ENCODE results near the gene CTBP2.

CTBP2 gene

DNA sequence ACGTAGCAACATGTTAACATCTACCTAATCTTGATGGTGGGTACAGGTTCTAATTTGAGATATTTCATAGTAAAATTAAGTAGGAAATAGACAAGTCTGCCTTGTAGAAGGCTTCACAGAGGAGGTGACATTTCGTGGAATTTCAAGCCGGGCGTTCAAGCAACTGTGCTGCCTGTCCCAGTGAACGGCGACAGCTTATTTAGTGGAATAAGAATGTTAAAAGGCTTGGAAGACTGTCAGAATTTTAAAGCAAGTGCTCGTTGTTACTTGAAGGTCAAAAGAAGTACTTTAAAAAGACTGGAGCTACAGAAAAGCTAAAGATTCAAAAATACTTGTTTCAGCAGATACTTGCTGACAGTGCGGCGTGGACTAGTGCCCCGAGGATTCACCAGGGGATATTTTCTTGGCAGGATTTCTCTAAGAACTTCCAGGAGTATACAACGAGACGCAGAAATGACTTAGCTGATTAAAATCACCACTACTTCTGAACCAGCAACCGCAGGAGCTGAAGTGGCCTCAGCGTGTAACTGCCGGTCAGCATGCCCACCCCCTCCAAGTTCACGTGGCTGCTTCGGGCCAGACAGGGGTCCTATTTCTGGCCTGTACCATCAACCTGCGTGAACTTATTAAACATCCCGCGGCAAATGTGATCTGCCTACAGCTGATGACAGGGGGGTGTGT is 46.5 kb downstream of the CTBP2 start:
- TF ChIP-seq, protein P1, sequence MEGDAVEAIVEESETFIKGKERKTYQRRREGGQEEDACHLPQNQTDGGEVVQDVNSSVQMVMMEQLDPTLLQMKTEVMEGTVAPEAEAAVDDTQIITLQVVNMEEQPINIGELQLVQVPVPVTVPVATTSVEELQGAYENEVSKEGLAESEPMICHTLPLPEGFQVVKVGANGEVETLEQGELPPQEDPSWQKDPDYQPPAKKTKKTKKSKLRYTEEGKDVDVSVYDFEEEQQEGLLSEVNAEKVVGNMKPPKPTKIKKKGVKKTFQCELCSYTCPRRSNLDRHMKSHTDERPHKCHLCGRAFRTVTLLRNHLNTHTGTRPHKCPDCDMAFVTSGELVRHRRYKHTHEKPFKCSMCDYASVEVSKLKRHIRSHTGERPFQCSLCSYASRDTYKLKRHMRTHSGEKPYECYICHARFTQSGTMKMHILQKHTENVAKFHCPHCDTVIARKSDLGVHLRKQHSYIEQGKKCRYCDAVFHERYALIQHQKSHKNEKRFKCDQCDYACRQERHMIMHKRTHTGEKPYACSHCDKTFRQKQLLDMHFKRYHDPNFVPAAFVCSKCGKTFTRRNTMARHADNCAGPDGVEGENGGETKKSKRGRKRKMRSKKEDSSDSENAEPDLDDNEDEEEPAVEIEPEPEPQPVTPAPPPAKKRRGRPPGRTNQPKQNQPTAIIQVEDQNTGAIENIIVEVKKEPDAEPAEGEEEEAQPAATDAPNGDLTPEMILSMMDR (IDR thresholded peaks at IDR 0.05; ENCODE audit: insufficient read depth, low read length, poor library complexity, severe bottlenecking): no peak
- no peak overlapping the region for H3K27ac ChIP-seq (ENCODE audit: low read depth, low read length)
- H3K36me3 ChIP-seq (ENCODE audit: low read length): no peaks in the 10 kb centered on the region
- H3K79me2 ChIP-seq (ENCODE audit: insufficient read depth, low read length): no peaks in the 10 kb centered on the region
- no peaks in the 10 kb centered on the region for H4K20me1 ChIP-seq (ENCODE audit: low read depth, low read length)
- H3F3A ChIP-seq (ENCODE audit: insufficient read depth): no peaks in the 10 kb centered on the region
- no peak overlapping the region for H3K4me3 ChIP-seq (ENCODE audit: insufficient read depth, low read length, poor library complexity, severe bottlenecking)
- H3K9ac ChIP-seq (ENCODE audit: low read length): no peak overlapping the region
- no peak overlapping the region for H2AFZ ChIP-seq (ENCODE audit: low read depth, low read length, severe bottlenecking)
- no peaks in the 10 kb centered on the region for H3K27me3 ChIP-seq (ENCODE audit: low read length)
- H3K9me3 ChIP-seq (ENCODE audit: insufficient read depth, low read length): no peaks in the 10 kb centered on the region
- H3K9me2 ChIP-seq (replicated peaks; ENCODE audit: insufficient read depth, low read length): no peaks in the 10 kb centered on the region
- H3K4me2 ChIP-seq (ENCODE audit: low read depth, low read length, poor library complexity, severe bottlenecking): no peak overlapping the region

DNA sequence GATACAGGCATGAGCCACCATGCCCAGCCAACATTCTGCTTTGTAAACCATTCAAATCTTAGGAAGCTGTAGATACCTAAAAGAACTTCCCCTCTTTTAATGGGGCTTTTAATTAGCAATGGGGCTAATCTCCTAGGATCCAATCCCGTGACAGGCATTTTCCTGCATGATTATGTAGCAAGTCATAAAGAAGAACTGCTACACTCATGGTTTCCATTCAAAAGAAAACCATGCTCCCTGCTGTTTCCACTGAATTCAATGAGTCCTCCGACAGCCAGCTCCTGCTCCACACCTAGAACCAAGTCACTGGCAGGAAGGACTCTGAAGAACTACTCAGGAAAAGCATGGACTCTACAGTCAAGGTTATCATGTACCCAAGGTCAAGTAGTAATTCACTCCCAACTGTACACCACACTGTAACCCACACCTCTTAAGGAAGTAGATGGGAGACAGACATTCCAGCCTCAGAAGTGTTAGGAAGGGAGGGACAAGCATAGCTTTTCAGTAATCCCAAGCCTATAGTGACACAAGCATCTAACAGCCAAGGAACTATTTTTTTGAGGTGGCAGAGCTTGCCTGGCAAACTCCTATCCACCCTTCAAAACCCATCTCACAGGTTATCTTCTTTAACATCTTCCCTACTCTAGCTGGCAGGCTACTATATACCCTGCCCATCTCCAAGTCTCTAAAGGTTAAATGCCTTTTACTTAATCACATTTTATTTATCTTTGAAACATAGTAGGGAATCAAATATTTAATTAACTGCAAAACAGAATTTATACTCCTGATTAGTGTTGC is 47.5 kb downstream of the CTBP2 start:
- H3K4me2 ChIP-seq (ENCODE audit: low read depth, low read length, poor library complexity, severe bottlenecking): no peak overlapping the region
- H3K9me3 ChIP-seq (ENCODE audit: insufficient read depth, low read length): no peaks in the 10 kb centered on the region
- H3F3A ChIP-seq (ENCODE audit: insufficient read depth): no peaks in the 10 kb centered on the region
- H3K9me2 ChIP-seq (replicated peaks; ENCODE audit: insufficient read depth, low read length): no peaks in the 10 kb centered on the region
- H3K4me3 ChIP-seq (ENCODE audit: insufficient read depth, low read length, poor library complexity, severe bottlenecking): no peak overlapping the region
- H2AFZ ChIP-seq (ENCODE audit: low read depth, low read length, severe bottlenecking): no peak overlapping the region
- TF ChIP-seq, protein P1 (IDR thresholded peaks at IDR 0.05; ENCODE audit: insufficient read depth, low read length, poor library complexity, severe bottlenecking): no peak
- TF ChIP-seq EZH2phosphoT487 (conservative IDR thresholded peaks at IDR 0.05; ENCODE audit: low read length): no peak
- H3K9ac ChIP-seq (ENCODE audit: low read length): no peak overlapping the region
- H3K27ac ChIP-seq (ENCODE audit: low read depth, low read length): no peak overlapping the region
- no peaks in the 10 kb centered on the region for H3K79me2 ChIP-seq (ENCODE audit: insufficient read depth, low read length)
- H4K20me1 ChIP-seq (ENCODE audit: low read depth, low read length): no peaks in the 10 kb centered on the region
- no peaks in the 10 kb centered on the region for H3K36me3 ChIP-seq (ENCODE audit: low read length)
- no peaks in the 10 kb centered on the region for H3K27me3 ChIP-seq (ENCODE audit: low read length)

DNA sequence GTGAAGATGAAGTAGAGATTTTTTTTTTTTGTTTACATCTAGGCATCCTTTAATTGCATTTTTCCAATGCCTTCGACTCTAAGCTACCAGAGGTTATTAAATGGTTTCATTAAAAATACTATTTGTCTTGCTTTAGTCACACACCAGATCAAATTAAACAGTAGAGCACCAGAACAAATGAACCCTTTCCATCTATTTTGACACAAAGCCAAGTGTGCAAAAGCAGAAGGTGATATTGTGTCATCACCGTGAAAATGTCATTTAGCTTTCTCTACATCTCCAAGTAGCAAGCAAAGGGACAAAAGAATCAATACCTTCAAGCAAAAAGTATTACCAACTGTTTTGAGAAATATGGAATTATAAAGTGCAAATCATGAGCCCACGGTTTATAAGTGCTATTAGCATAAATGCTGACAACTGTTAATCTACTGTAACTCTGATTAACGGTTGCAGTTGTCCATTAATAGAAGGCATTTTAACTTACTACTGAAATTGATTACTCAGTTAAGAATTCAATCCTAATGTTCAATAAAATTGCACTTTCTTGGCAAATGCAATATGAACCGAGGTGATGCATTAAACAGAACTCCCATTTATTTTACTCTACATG is 49.1 kb downstream of the CTBP2 start:
- TF ChIP-seq, protein P1 (IDR thresholded peaks at IDR 0.05; ENCODE audit: insufficient read depth, low read length, poor library complexity, severe bottlenecking): no peak
- TF ChIP-seq EZH2phosphoT487 (conservative IDR thresholded peaks at IDR 0.05; ENCODE audit: low read length): no peak
- H3K27ac ChIP-seq (ENCODE audit: low read depth, low read length): no peak overlapping the region

More for the DNA sequence above, 49.1 kb downstream of the CTBP2 start:
- Histone ChIP-seq H2AFZ (ENCODE audit: low read depth, low read length, severe bottlenecking) (no peak overlapping the region), H4K20me1 (ENCODE audit: low read depth, low read length) (no peaks in the 10 kb centered on the region), H3F3A (ENCODE audit: insufficient read depth) (no peaks in the 10 kb centered on the region), H3K79me2 (ENCODE audit: insufficient read depth, low read length) (no peaks in the 10 kb centered on the region), H3K4me3 (ENCODE audit: insufficient read depth, low read length, poor library complexity, severe bottlenecking) (no peak overlapping the region), H3K9ac (ENCODE audit: low read length) (no peak overlapping the region), H3K36me3 (ENCODE audit: low read length) (no peaks in the 10 kb centered on the region), H3K27me3 (ENCODE audit: low read length) (no peaks in the 10 kb centered on the region), H3K9me3 (ENCODE audit: insufficient read depth, low read length) (no peaks in the 10 kb centered on the region), H3K9me2 (replicated peaks; ENCODE audit: insufficient read depth, low read length) (no peaks in the 10 kb centered on the region), H3K4me2 (ENCODE audit: low read depth, low read length, poor library complexity, severe bottlenecking) (no peak overlapping the region)
